Esophagus mucosa (tissue), 1 donor: Measurements from ENCODE around the gene NPSR1. TPM values are rescaled to one million over a fixed set of nuclear protein-coding genes. Genes with fewer than 3 reads are reported as not detected.
"Not testable (repeated sequence)": the region's sequence is repeated elsewhere in the genome, so short reads cannot be mapped to it uniquely, and the experiment has no call there.

ENCODE experiments used
- ATAC-seq: fragments of 200-7000 bp; cut with Tn5 transposase; one replicate; pipeline ENCODE4 v1.9.1; 2020
- total RNA-seq: library from RNA; stranded (reverse); gene quantifications from one replicate; pipeline ENCODE4 v1.2.4, GENCODE V29; 2023
- donor health status: DM: yes; HTN: yes; CAD: no.

The NPSR1 gene
- total RNA-seq, 1 donor from 2014 or later: not detected

- ATAC-seq: peak; percentile 8
Observed at GRCh38 chr7:34878944-34879735, 221.1 kb downstream of the NPSR1 start.

GRCh38 chr7:34879871-34880270 lies 221.9 kb downstream of the NPSR1 start:
- no peak for ATAC-seq

- not testable (repeated sequence) for ATAC-seq
Observed at GRCh38 chr7:34883855-34884254, 225.8 kb downstream of the NPSR1 start.

- ATAC-seq: no peak
Observed at GRCh38 chr7:34886856-34887255, 228.8 kb downstream of the NPSR1 start.

- ATAC-seq: no peak
Observed at GRCh38 chr7:34889951-34890350, 231.9 kb downstream of the NPSR1 start.

GRCh38 chr7:34895202-34895601 lies 237.2 kb downstream of the NPSR1 start:
- ATAC-seq: no peak
